COR-L47 (cell line): Measurements from ENCODE around the gene LRP4.
"Not testable (repeated sequence)": the region's sequence is repeated elsewhere in the genome, so short reads cannot be mapped to it uniquely, and the experiment has no call there.

Source experiments
- DNase-seq: peaks from one replicate; lab custom pipeline; 2025; lab: John Stamatoyannopoulos, UW

LRP4 gene

GRCh38 chr11:46918083-46918787, at the start of gene LRP4:
Gene LRP4, minus strand, starts transcription at chr11:46918550. Its CDS starts 171 bp downstream, at chr11:46918379.
- peak; percentile 9 for DNase-seq

GRCh38 chr11:46967962-46968361, 49.6 kb upstream of the LRP4 start:
- no peak for DNase-seq

GRCh38 chr11:46966773-46967172, 48.4 kb upstream of the LRP4 start:
- no peak for DNase-seq

GRCh38 chr11:46963844-46964243, 45.5 kb upstream of the LRP4 start:
- DNase-seq: no peak

GRCh38 chr11:46961886-46962285, 43.5 kb upstream of the LRP4 start:
- not testable (repeated sequence) for DNase-seq

GRCh38 chr11:46961041-46961440, 42.7 kb upstream of the LRP4 start:
- no peak for DNase-seq

GRCh38 chr11:46958777-46959176, 40.4 kb upstream of the LRP4 start:
- DNase-seq: no peak

GRCh38 chr11:46953093-46953492, 34.7 kb upstream of the LRP4 start:
- DNase-seq: no peak

GRCh38 chr11:46952553-46952952, 34.2 kb upstream of the LRP4 start:
- DNase-seq: no peak

GRCh38 chr11:46951864-46952263, 33.5 kb upstream of the LRP4 start:
- no peak for DNase-seq

GRCh38 chr11:46949297-46949696, 30.9 kb upstream of the LRP4 start:
- DNase-seq: no peak

- DNase-seq: no peak
Observed at GRCh38 chr11:46948378-46949131, 30.2 kb upstream of the LRP4 start.

GRCh38 chr11:46947399-46948077, 29.2 kb upstream of the LRP4 start:
- DNase-seq: no peak

GRCh38 chr11:46944356-46945075, 26.2 kb upstream of the LRP4 start:
- no peak for DNase-seq

GRCh38 chr11:46942172-46942571, 23.8 kb upstream of the LRP4 start:
- DNase-seq: no peak

- DNase-seq: peak; percentile 92
Observed at GRCh38 chr11:46936138-46937110, 18.1 kb upstream of the LRP4 start, which contains the start of gene CSTPP1. Gene CSTPP1, plus strand, starts transcription at chr11:46936761. Its CDS starts 45 bp downstream, at chr11:46936806.

- no peak for DNase-seq
Observed at GRCh38 chr11:46930089-46930488, 11.7 kb upstream of the LRP4 start.

GRCh38 chr11:46928701-46929100, 10.4 kb upstream of the LRP4 start:
- not testable (repeated sequence) for DNase-seq

GRCh38 chr11:46927928-46928327, 9.6 kb upstream of the LRP4 start:
- not testable (repeated sequence) for DNase-seq

GRCh38 chr11:46920755-46921154, 2.4 kb upstream of the LRP4 start:
- DNase-seq: no peak
